Psoas muscle (tissue), 8 donors: ENCODE measurements around the gene ATAD2B. TPM values are rescaled to one million over a fixed set of nuclear protein-coding genes. Genes with fewer than 3 reads are reported as not detected.

Source experiments
- ATAC-seq, 4 donors: fragments of 200-7000 bp; cut with Tn5 transposase; one replicate each; pipeline ENCODE4 v1.9.1; 2020; ENCODE audit warnings: moderate library complexity in 3 of 4, mild to moderate bottlenecking in 2 of 4
- DNase-seq, 2 donors: peaks; one replicate each; pipeline ENCODE4 v3.0.0-alpha.2; 2020
- H3K27ac ChIP-seq: fragments of 200-600 bp; one replicate; pipeline ENCODE4 v1.8.0; 2022
- H3K27me3 ChIP-seq, 3 donors: fragments of 200-600 bp in 1 of 3; one replicate each; pipeline versions ENCODE4 v1.6.1 to v1.8.0; 2013 to 2022; ENCODE audit warnings: low read length in 2 of 3, mild to moderate bottlenecking in 2 of 3, moderate library complexity in 1 of 3; ENCODE audit not compliant: insufficient read depth in 3 of 3
- H3K36me3 ChIP-seq, 2 donors: fragments of 200-600 bp in 1 of 2; one replicate each; pipeline versions ENCODE4 v1.6.1 to v1.8.0; 2013 to 2022; ENCODE audit warnings: low read depth in 1 of 2, mild to moderate bottlenecking in 1 of 2, moderate library complexity in 1 of 2; ENCODE audit not compliant: insufficient read depth in 1 of 2
- H3K4me1 ChIP-seq: fragments of 200-600 bp; one replicate; pipeline ENCODE4 v1.8.0; 2022
- H3K4me3 ChIP-seq: fragments of 200-600 bp; one replicate; pipeline ENCODE4 v1.8.0; 2022; ENCODE audit warnings: mild to moderate bottlenecking
- H3K9me3 ChIP-seq: fragments of 200-600 bp; one replicate; pipeline ENCODE4 v1.8.0; 2022
- WGBS, 3 donors: extraction: QIAGEN DNeasy Blood & Tissue Kit; methylation state at CpG; one replicate each; pipeline versions ENCODE4 v1.1.6 to v1.1.7; 2013; 5-methylcytosine and 5-hydroxymethylcytosine counted together
- intact Hi-C, 2 donors: fragments of 100-400 bp; cut with DNase I; formaldehyde crosslinking; loops; one replicate each; pipeline versions ENCODE4 v1.11.0 to v1.14.2; 2022
- polyA plus RNA-seq, 3 donors: library from polyadenylated mRNA; stranded (reverse); fragments of 200-250 nt; gene quantifications; one replicate each; pipeline ENCODE4 v1.2.3, GENCODE V29; 2013
- total RNA-seq, 4 donors: library from RNA; stranded (reverse); fragmentation: NEBNext Ultra II Directional in 2 of 4; extraction: Animal tissue kit (Norgen Biotek cat#: 25700) in 2 of 4; gene quantifications; one replicate each; pipeline versions ENCODE4 v1.2.1 to v1.2.4, GENCODE V29; 2021 to 2023
- TF ChIP-seq, protein P1 (sequence below): fragments of 200-600 bp; IDR thresholded peaks from one replicate; pipeline ENCODE4 v1.8.0; 2022; ENCODE audit warnings: antibody characterized with exemption
- donor health status: healthy with polysubstance abuse.
- donor health status: DM: no; HTN: no; CAD: no; lungs with moderate emphysema.
- donor health status: Bipolar disorder and iron deficiency.
- donor health status: healthy.
- donor health status: DM: yes; HTN: yes; CAD: no.
- donor health status: DM: no; HTN: no; CAD: no.
- donor health status: DM: no; HTN: no; CAD: no.
- donor health status: DM: yes; HTN: yes; CAD: no.

ATAD2B gene
- total and polyA plus RNA-seq, 7 donors: 2.6 to 12.5 (median 7.7) TPM

DNA sequence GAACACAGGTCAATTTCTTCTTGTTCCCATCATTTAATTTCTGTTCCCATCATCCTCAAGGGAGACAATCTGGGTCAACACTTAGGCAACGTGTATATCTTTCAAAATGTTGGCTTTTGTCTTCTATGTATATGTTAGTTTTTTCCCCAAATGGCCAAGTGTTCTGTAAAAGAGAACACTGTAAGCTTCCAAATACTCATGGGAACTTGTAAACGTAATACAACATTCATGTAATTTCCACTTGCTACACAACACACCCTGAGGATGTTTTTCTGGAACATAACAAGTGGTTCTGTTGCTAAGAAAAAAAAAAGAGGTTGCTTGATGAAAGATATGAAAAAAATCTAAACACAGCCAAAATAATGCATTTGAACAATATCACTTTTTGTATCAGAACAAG lies 149.1 kb downstream of the ATAD2B start:
- 62 to 83% (median 67%) methylated on average over 2 of the region's 2 CpGs for WGBS, 3 donors

DNA sequence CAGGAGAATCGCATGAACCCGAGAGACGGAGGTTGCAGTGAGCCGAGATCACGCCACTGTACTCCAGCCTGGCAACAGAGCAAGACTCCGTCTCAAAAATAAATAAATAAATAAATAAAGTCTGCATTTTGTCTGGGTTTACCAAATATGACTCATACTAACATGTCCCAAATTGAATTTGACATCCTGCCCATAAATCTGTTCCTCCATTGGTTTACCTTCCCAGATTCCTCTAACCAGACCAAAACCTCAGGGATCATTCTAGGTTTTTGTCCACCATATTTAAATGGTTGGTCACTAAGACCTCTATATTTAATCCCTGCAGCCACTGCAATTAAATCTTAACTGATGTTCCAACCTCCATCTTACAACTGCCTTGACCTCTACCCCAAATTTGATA lies 150.9 kb downstream of the ATAD2B start:
- H3K27me3 ChIP-seq: no peaks in the 10 kb centered on the region
- DNase-seq (no peak), ATAC-seq (no peak)
- intact Hi-C loops: no loop called here
- H3K9me3 ChIP-seq: no peaks in the 10 kb centered on the region
- TF ChIP-seq, protein P1, sequence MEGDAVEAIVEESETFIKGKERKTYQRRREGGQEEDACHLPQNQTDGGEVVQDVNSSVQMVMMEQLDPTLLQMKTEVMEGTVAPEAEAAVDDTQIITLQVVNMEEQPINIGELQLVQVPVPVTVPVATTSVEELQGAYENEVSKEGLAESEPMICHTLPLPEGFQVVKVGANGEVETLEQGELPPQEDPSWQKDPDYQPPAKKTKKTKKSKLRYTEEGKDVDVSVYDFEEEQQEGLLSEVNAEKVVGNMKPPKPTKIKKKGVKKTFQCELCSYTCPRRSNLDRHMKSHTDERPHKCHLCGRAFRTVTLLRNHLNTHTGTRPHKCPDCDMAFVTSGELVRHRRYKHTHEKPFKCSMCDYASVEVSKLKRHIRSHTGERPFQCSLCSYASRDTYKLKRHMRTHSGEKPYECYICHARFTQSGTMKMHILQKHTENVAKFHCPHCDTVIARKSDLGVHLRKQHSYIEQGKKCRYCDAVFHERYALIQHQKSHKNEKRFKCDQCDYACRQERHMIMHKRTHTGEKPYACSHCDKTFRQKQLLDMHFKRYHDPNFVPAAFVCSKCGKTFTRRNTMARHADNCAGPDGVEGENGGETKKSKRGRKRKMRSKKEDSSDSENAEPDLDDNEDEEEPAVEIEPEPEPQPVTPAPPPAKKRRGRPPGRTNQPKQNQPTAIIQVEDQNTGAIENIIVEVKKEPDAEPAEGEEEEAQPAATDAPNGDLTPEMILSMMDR: no peak
- H3K27ac ChIP-seq: no peak overlapping the region
- 98 to 99% (median 98%) methylated on average over 6 of the region's 6 CpGs for WGBS, 3 donors
- peaks cover 6 to 54% of the 10 kb centered on the region in 2 donors for H3K36me3 ChIP-seq
- H3K4me3 ChIP-seq: no peak overlapping the region
- no peaks in the 10 kb centered on the region for H3K4me1 ChIP-seq

More for the DNA sequence above, 149.1 kb downstream of the ATAD2B start:
- Histone ChIP-seq H3K27me3 (no peaks in the 10 kb centered on the region), H3K27ac (no peak overlapping the region), H3K4me3 (no peak overlapping the region), H3K4me1 (no peaks in the 10 kb centered on the region), H3K9me3 (no peaks in the 10 kb centered on the region), H3K36me3 (peaks cover 0 to 49% of the 10 kb centered on the region in 2 donors)
- DNase-seq (no peak), ATAC-seq (no peak)
- intact Hi-C loops: no loop called here
- TF ChIP-seq, protein P1: no peak

DNA sequence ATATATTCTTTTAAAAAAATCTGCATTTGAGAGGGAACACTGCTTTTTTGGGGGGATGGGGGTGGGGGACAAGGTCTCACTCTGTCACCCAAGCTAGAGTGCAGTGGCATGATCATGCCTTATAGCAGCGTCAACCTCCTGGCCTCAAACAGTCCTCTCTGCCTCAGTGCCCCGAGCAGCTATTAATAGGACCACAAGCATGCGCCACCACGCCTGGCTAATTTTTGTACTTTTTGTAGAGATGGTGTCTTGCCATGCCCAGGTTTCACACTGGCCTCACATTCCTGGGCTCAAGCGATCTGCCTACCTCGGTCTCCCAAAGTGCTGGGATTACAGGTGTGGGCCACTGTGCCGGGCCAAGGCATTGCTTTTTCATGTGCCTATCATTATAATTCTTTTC lies 154.2 kb downstream of the ATAD2B start:
- H3K27me3 ChIP-seq: no peaks in the 10 kb centered on the region
- H3K27ac ChIP-seq: no peak overlapping the region
- 97 to 100% (median 98%) methylated on average over 7 of the region's 7 CpGs for WGBS, 3 donors
- H3K4me3 ChIP-seq: no peak overlapping the region
- no peaks in the 10 kb centered on the region for H3K9me3 ChIP-seq
- no peak for DNase-seq
- H3K36me3 ChIP-seq: peaks cover 6 to 55% of the 10 kb centered on the region in 2 donors
- H3K4me1 ChIP-seq: no peaks in the 10 kb centered on the region
- ATAC-seq: no peak
- TF ChIP-seq, protein P1: no peak
- intact Hi-C loops: no loop called here

DNA sequence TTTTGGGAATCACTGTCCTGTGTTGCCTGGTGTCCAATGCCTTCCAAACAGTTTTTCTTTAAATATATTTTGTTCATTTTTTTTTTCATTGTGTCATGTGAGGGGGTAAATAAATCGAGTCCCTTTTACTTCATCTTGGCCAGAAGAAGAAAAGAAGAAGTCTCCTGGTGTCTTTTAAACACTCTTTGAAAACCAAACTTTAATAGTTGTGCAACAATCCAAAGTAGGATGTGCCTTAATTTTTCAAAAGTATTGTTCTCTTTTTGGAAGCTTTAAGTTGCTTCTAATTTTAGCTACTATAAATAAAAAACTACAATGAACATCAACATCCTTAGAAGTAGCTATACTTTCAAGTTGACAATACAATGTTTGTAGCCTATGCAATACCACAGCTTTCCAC lies 154.9 kb downstream of the ATAD2B start:
- H3K27ac ChIP-seq: no peak overlapping the region
- no peak overlapping the region for H3K4me3 ChIP-seq
- 79 to 97% (median 84%) methylated on average over 1 of the region's 1 CpG for WGBS, 3 donors
- no peaks in the 10 kb centered on the region for H3K9me3 ChIP-seq
- no peak for DNase-seq
- intact Hi-C loops: no loop called here
- TF ChIP-seq, protein P1: no peak
- no peaks in the 10 kb centered on the region for H3K4me1 ChIP-seq
- no peaks in the 10 kb centered on the region for H3K27me3 ChIP-seq
- peaks cover 6 to 52% of the 10 kb centered on the region in 2 donors for H3K36me3 ChIP-seq
- no peak for ATAC-seq

DNA sequence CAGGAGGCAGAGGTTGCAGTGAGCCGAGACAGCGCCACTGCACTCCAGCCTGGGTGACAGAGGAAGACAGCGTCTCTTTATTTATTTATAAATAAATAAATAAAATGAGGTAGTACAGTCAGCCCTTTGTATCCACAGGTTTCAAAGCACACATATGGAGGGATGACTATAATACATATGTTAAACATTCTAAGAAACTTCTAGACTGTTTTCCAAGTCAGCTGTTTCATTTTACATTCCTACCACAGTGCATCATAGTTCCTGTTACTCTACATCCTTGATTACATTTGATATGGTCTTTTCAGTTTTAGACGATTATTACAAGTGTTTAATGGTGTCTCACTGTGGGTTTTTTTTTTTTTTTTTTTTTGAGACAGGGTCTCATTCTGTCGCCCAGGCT lies 157.6 kb downstream of the ATAD2B start:
- 87 to 89% (median 88%) methylated on average over 5 of the region's 5 CpGs for WGBS, 3 donors
- ATAC-seq: no peak
- Histone ChIP-seq H3K9me3 (no peaks in the 10 kb centered on the region), H3K4me3 (no peak overlapping the region), H3K4me1 (no peaks in the 10 kb centered on the region), H3K27me3 (no peaks in the 10 kb centered on the region), H3K36me3 (peaks cover 6 to 47% of the 10 kb centered on the region in 2 donors), H3K27ac (no peak overlapping the region)
- TF ChIP-seq, protein P1: no peak
- intact Hi-C loops: no loop called here
- DNase-seq: no peak
